Measurements from ENCODE around the gene TREML1.

TREML1 gene

DNA sequence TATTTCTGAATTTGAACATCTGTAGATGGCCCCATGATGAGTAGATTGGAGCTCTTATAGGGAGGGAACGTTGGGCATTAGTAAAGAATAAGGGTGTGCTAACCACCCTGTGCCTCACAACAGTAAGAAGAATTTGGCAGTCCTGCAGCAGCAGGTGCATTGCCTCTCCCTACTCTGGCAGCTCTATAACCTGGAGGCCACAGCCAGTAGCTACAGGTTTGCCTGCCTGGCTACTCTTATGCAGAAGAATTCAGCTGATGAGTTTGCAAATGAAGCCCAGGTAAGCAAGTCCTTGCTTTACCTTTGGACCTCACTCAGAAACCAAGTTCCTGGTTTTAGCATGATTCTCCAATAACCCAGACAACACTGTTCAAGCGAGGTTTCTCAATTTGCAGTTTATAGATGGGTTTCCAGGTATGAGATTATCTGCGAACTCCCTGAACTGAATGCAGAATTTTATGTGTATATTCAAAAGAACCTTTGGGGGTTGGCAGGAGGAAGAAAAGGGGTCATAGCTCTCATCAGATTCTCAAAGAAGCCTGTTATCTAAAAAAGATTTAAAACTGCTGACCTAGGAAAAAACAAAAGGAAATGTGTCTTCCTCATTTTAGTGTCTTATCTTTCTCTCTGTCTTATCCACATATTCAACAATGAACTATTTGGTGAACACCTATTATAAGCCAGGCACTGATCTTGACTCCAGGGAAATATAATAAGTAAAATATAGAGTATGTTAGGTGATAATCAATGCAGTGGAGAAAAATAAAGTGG lies 18.9 kb downstream of the TREML1 start:
- Histone ChIP-seq H3K4me3 (ENCODE audit: low read depth, low read length) (no peak overlapping the region), H3K27ac (no peak overlapping the region), H3K36me3 (replicated peaks) (no peaks in the 10 kb centered on the region), H3K27me3 (replicated peaks) (no peaks in the 10 kb centered on the region)
- no peak for DNase-seq
- TF ChIP-seq, protein P1, sequence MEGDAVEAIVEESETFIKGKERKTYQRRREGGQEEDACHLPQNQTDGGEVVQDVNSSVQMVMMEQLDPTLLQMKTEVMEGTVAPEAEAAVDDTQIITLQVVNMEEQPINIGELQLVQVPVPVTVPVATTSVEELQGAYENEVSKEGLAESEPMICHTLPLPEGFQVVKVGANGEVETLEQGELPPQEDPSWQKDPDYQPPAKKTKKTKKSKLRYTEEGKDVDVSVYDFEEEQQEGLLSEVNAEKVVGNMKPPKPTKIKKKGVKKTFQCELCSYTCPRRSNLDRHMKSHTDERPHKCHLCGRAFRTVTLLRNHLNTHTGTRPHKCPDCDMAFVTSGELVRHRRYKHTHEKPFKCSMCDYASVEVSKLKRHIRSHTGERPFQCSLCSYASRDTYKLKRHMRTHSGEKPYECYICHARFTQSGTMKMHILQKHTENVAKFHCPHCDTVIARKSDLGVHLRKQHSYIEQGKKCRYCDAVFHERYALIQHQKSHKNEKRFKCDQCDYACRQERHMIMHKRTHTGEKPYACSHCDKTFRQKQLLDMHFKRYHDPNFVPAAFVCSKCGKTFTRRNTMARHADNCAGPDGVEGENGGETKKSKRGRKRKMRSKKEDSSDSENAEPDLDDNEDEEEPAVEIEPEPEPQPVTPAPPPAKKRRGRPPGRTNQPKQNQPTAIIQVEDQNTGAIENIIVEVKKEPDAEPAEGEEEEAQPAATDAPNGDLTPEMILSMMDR (IDR thresholded peaks at IDR 0.05; ENCODE audit: low read depth, low read length, missing control alignments) = no peak
- in situ Hi-C loops (cut with HindIII; ENCODE audit: low pct_ligation_motif_present, low sequenced_read_pairs) = no loop called here

DNA sequence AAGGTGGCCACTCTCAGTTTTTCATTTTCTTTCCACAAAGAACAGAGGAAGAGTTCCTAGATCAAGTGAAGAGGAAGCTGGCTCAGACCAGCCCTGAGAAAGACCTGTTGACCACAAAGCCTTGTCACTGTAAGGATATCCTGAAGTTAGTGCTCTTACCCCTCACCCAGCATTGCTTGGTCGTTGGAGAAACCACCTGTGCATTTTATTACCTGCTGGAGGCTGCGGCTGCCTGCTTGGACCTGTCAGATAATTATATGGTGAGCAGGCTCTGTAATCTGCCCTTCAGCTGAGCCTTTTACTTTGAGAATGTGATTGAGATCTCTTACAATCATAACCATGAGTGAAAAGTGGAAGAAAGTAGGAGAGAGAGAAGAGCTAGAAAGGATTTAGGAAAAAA lies 21.9 kb downstream of the TREML1 start:
- in situ Hi-C loops (cut with HindIII; ENCODE audit: low pct_ligation_motif_present, low sequenced_read_pairs) = no loop called here
- no peak for DNase-seq

DNA sequence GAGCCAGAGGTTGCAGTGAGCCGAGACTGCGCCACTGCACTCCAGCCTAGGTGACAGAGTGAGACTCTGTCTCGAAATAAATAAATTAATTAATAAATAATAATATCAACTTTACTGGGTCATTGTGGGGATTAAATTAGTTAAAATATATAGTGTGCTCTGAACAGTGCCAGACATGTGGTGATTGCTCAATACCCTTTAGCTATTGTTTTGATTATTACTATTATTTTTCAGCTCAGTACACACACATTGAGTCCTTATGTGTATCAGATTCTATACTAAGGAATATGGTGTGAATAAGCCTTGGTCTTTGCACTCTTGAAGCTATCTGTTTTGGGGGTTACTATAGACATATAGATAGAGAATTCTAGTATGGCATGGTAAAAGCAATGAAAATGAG lies 28.9 kb downstream of the TREML1 start:
- in situ Hi-C loops (cut with HindIII; ENCODE audit: low pct_ligation_motif_present, low sequenced_read_pairs) = no loop called here
- Histone ChIP-seq H3K36me3 (replicated peaks) (no peaks in the 10 kb centered on the region), H3K27ac (no peak overlapping the region), H3K4me3 (ENCODE audit: low read depth, low read length) (no peak overlapping the region), H3K27me3 (replicated peaks) (no peaks in the 10 kb centered on the region)
- DNase-seq = no peak
- TF ChIP-seq, protein P1 (IDR thresholded peaks at IDR 0.05; ENCODE audit: low read depth, low read length, missing control alignments) = no peak

More for the DNA sequence above, 21.9 kb downstream of the TREML1 start:
- no peak overlapping the region for H3K27ac ChIP-seq
- H3K4me3 ChIP-seq (ENCODE audit: low read depth, low read length) = no peak overlapping the region
- TF ChIP-seq, protein P1 (IDR thresholded peaks at IDR 0.05; ENCODE audit: low read depth, low read length, missing control alignments) = no peak
- H3K36me3 ChIP-seq (replicated peaks) = no peaks in the 10 kb centered on the region
- H3K27me3 ChIP-seq (replicated peaks) = no peaks in the 10 kb centered on the region

DNA sequence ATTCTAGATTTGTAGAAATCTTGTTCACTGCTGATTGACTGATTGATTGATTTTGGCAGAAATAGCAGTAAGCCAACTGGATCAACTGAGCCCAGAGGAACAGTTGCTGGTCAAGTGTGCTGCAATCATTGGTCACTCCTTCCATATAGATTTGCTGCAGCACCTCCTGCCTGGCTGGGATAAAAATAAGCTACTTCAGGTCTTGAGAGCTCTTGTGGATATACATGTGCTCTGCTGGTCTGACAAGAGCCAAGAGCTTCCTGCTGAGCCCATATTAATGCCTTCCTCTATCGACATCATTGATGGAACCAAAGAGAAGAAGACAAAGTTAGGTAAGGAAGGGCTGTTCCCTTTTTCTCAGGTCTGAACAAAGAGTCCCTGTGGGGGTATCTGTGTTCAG lies 31.2 kb downstream of the TREML1 start:
- in situ Hi-C loops (cut with HindIII; ENCODE audit: low pct_ligation_motif_present, low sequenced_read_pairs) = no loop called here
- H3K36me3 ChIP-seq (replicated peaks) = no peaks in the 10 kb centered on the region

DNA sequence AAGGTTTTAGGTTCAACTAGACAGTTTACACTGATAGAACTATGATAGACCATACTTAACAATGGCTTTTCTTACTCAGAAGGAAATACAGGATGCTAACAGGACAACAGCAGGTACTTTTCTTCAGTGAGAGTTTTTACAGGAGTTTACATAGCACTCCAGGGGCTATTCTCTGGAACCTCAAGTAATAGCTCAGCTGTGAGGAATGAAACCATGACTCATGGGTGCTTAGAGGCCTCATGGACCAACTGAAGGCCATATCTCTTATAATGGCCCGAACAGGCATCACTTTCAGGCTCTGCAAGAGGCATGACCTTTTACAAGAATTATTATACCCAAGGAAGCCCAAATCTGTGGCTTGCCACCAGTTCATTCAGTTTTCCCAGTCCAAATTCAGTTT lies 31.8 kb downstream of the TREML1 start:
- H3K27ac ChIP-seq = no peak overlapping the region
- TF ChIP-seq, protein P1 (IDR thresholded peaks at IDR 0.05; ENCODE audit: low read depth, low read length, missing control alignments) = no peak
- DNase-seq = peak; percentile 25
- in situ Hi-C loops (cut with HindIII; ENCODE audit: low pct_ligation_motif_present, low sequenced_read_pairs) = no loop called here
- no peaks in the 10 kb centered on the region for H3K36me3 ChIP-seq (replicated peaks)
- no peak overlapping the region for H3K4me3 ChIP-seq (ENCODE audit: low read depth, low read length)
- no peaks in the 10 kb centered on the region for H3K27me3 ChIP-seq (replicated peaks)

More for the DNA sequence above, 31.2 kb downstream of the TREML1 start:
- TF ChIP-seq, protein P1 (IDR thresholded peaks at IDR 0.05; ENCODE audit: low read depth, low read length, missing control alignments) = no peak
- no peak overlapping the region for H3K4me3 ChIP-seq (ENCODE audit: low read depth, low read length)
- DNase-seq = no peak
- H3K27me3 ChIP-seq (replicated peaks) = no peaks in the 10 kb centered on the region
- no peak overlapping the region for H3K27ac ChIP-seq

DNA sequence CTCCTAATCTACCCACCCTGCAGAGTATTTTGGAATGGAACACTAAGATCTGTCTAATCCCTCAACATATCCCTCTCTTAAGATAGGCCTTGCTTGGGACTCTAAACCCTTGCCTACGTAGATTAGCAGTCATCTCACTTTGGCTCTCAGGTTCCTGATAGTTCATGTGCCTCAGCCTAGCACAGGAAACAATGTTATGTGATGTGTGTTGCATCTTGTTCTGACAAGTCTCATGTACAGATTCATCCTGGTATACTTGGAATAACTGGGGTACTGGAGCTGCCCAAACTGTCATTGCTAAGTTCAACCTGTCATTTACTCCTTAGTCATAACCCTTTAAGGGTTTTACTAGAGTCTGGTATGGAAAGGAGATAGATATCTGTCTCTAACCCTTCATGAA lies 34.1 kb downstream of the TREML1 start:
- DNase-seq = no peak

More for the DNA sequence above, 34.1 kb downstream of the TREML1 start:
- H3K36me3 ChIP-seq (replicated peaks) = no peaks in the 10 kb centered on the region
- H3K4me3 ChIP-seq (ENCODE audit: low read depth, low read length) = no peak overlapping the region
- in situ Hi-C loops (cut with HindIII; ENCODE audit: low pct_ligation_motif_present, low sequenced_read_pairs) = no loop called here
- no peaks in the 10 kb centered on the region for H3K27me3 ChIP-seq (replicated peaks)
- H3K27ac ChIP-seq = no peak overlapping the region
- TF ChIP-seq, protein P1 (IDR thresholded peaks at IDR 0.05; ENCODE audit: low read depth, low read length, missing control alignments) = no peak
